SK-N-SH (cell line): ENCODE data around the gene DCXR. TPM values are rescaled to one million over a fixed set of nuclear protein-coding genes. Genes with fewer than 3 reads are reported as not detected.

Experiments used
- CTCF ChIA-PET: fragments of 300-600, 350-600 bp; formaldehyde crosslinking; extraction: SDS; loops from one replicate; lab custom pipeline; 2021; lab: Yijun Ruan, JAX
- POLR2A ChIA-PET: fragments of 350-600 bp; sonication (Branson Sonifier 250); formaldehyde crosslinking; extraction: SDS; loops from one replicate; lab custom pipeline; 2020; ENCODE audit warnings: antibody characterized with exemption, inconsistent platforms; lab: Yijun Ruan, JAX
- DNase-seq: peaks from one replicate; pipeline ENCODE4 v3.0.0; 2012
- H2AFZ ChIP-seq: fragments of 200-600 bp; sonication (generic); 2 replicates; pipeline ENCODE4 v1.8.1; 2016; ENCODE audit warnings: antibody characterized with exemption, mild to moderate bottlenecking, low read depth
- H3F3A ChIP-seq: fragments of 200-600 bp; sonication (generic); replicated peaks from 2 replicates; pipeline ENCODE3; 2016; ENCODE audit warnings: antibody characterized with exemption, mild to moderate bottlenecking; ENCODE audit not compliant: insufficient read depth
- H3K27ac ChIP-seq, 2 experiments: fragments of 200-500 bp in 1 of 2; fragments of 200-600 bp in 1 of 2; sonication (Bioruptor generic) in 1 of 2; sonication (generic), shearing (Covaris generic) in 1 of 2; 2 replicates each; pipeline versions ENCODE4 v1.5.1 to v1.6.1; 2014 to 2016; ENCODE audit warnings: low read depth in 2 of 2, inconsistent platforms in 1 of 2, low read length in 1 of 2, mild to moderate bottlenecking in 1 of 2, mixed read lengths in 1 of 2
- H3K27me3 ChIP-seq: fragments of 200-600 bp; sonication (generic), shearing (Covaris generic); 2 replicates; pipeline ENCODE4 v1.6.1; 2016; ENCODE audit warnings: mixed run types; ENCODE audit not compliant: insufficient read depth
- H3K36me3 ChIP-seq, 2 experiments: fragments of 200-500 bp in 1 of 2; fragments of 200-600 bp in 1 of 2; sonication (Bioruptor generic) in 1 of 2; sonication (generic) in 1 of 2; replicated peaks in 1 of 2; 2 replicates each; pipeline versions ENCODE3 to v1.5.1; 2014 to 2016; ENCODE audit warnings: low read length in 1 of 2, mild to moderate bottlenecking in 1 of 2; ENCODE audit not compliant: insufficient read depth in 2 of 2, control insufficient read depth in 1 of 2
- H3K4me1 ChIP-seq, 2 experiments: fragments of 200-500 bp in 1 of 2; fragments of 200-600 bp in 1 of 2; sonication (Bioruptor generic) in 1 of 2; sonication (generic), shearing (Covaris generic) in 1 of 2; 2 replicates each; pipeline versions ENCODE4 v1.5.1 to v1.6.1; 2014 to 2016; ENCODE audit warnings: low read depth in 1 of 2, low read length in 1 of 2, mixed run types in 1 of 2; ENCODE audit not compliant: insufficient read depth in 2 of 2, control insufficient read depth in 1 of 2
- H3K4me2 ChIP-seq: fragments of 200-600 bp; sonication (generic), shearing (Covaris generic); 2 replicates; pipeline ENCODE4 v1.6.1; 2017; ENCODE audit warnings: mixed run types
- H3K4me3 ChIP-seq, 2 experiments: fragments of 200-500 bp in 1 of 2; fragments of 200-600 bp in 1 of 2; sonication (Bioruptor generic) in 1 of 2; sonication (generic), shearing (Covaris generic) in 1 of 2; 2 replicates each; pipeline versions ENCODE4 v1.5.1 to v1.8.1; 2014 to 2016; ENCODE audit warnings: low read depth in 2 of 2, inconsistent platforms in 1 of 2, low read length in 1 of 2, mild to moderate bottlenecking in 1 of 2, mixed read lengths in 1 of 2, moderate library complexity in 1 of 2
- H3K79me2 ChIP-seq: fragments of 200-600 bp; sonication (generic); 2 replicates; pipeline ENCODE4 v1.8.1; 2017; ENCODE audit warnings: mild to moderate bottlenecking; ENCODE audit not compliant: insufficient read depth
- H3K9ac ChIP-seq: fragments of 200-600 bp; sonication (generic); 2 replicates; pipeline ENCODE4 v1.6.1; 2017; ENCODE audit warnings: mixed run types
- H3K9me2 ChIP-seq: fragments of 200-600 bp; sonication (generic); 2 replicates; pipeline ENCODE4 v1.6.1; 2017; ENCODE audit warnings: mixed run types
- H3K9me3 ChIP-seq: fragments of 200-600 bp; sonication (generic); 2 replicates; pipeline ENCODE4 v1.6.1; 2017; ENCODE audit warnings: mixed run types, mild to moderate bottlenecking, moderate library complexity
- H4K20me1 ChIP-seq: fragments of 200-600 bp; sonication (generic); 2 replicates; pipeline ENCODE4 v1.6.1; 2017; ENCODE audit warnings: mild to moderate bottlenecking, mixed run types; ENCODE audit not compliant: insufficient read depth
- CHD2 ChIP-seq: fragments of 150-350 bp; IDR thresholded peaks from 2 replicates; pipeline ENCODE4 v1.6.1; 2018; ENCODE audit warnings: low read length; ENCODE audit not compliant: partially characterized antibody
- NRF1 ChIP-seq: IDR thresholded peaks from 2 replicates; pipeline ENCODE4 v1.6.1; 2012; ENCODE audit warnings: low read depth, mild to moderate bottlenecking, low read length
- PBX3 ChIP-seq: IDR thresholded peaks from 2 replicates; pipeline ENCODE4; 2012
- POLR2AphosphoS5 ChIP-seq: IDR thresholded peaks from 2 replicates; pipeline ENCODE4 v1.6.1; 2012; ENCODE audit warnings: low read depth, low read length
- YY1 ChIP-seq: IDR thresholded peaks from 2 replicates; pipeline ENCODE4 v1.4.0; 2012; ENCODE audit warnings: low read depth, mild to moderate bottlenecking
- WGBS: methylation state at CpG from one replicate; pipeline ENCODE4 v1.1.6; 2017; ENCODE audit warnings: low lambda C conversion rate; 5-methylcytosine and 5-hydroxymethylcytosine counted together
- polyA plus RNA-seq, 3 experiments: library from polyadenylated mRNA; depleted of rRNA; stranded (reverse); fragments of >200 nt; gene quantifications; 2 replicates each; pipeline ENCODE4 v1.2.3, GENCODE V29; 2012

DCXR gene
- polyA plus RNA-seq, 1 of the 3 experiments (the other 2 are of a cell fraction) = 190 TPM

GRCh38 chr17:82060614-82061013 is 23.1 kb upstream of the DCXR start:
- Histone ChIP-seq H3K9me2 (no peaks in the 10 kb centered on the region), H3K79me2 (peaks cover 17% of the 10 kb centered on the region; the same call in 1 of the 2 replicates), H3F3A (peaks cover 38% of the 10 kb centered on the region), H3K27me3 (no peaks in the 10 kb centered on the region), H3K4me3 (no peak overlapping the region), H4K20me1 (no peaks in the 10 kb centered on the region), H3K9ac (no peak overlapping the region), H3K9me3 (no peaks in the 10 kb centered on the region), H3K36me3 (peaks cover 28 to 85% of the 10 kb centered on the region in 2 experiments), H3K27ac (no peak overlapping the region), H3K4me1 (peaks cover 6 to 21% of the 10 kb centered on the region in 2 experiments; a peak in 2 of 4 replicates), H3K4me2 (no peak overlapping the region), H2AFZ (no peak overlapping the region)
- WGBS = 95% methylated on average over 10 of the region's 14 CpGs
- TF ChIP-seq POLR2AphosphoS5 (peak; percentile 3; the same call in 1 of the 2 replicates), CHD2 (no peak)
- ChIA-PET CTCF (interaction anchor here (2.0 to 8.0 kb wide), 4 partner anchors 23 to 101 kb away, joined by 5 to 47 read pairs (median 8); partner anchors contain the start of genes DCXR and RAC3), POLR2A (interaction anchor here (1.0 to 2.2 kb wide), 5 partner anchors 10 to 31 kb away, joined by 3 to 7 read pairs (median 4); partner anchors contain the start of gene DCXR)
- DNase-seq = no peak

- Histone ChIP-seq H3K79me2 (peaks cover 17% of the 10 kb centered on the region; the same call in 1 of the 2 replicates), H3K27ac (no peak overlapping the region; a peak in 1 of 4 replicates), H3K9ac (no peak overlapping the region), H3K4me3 (no peak overlapping the region), H3K9me2 (no peaks in the 10 kb centered on the region), H3K27me3 (no peaks in the 10 kb centered on the region), H3K4me2 (no peak overlapping the region), H2AFZ (no peak overlapping the region), H3K9me3 (no peaks in the 10 kb centered on the region), H3K4me1 (peaks cover 6 to 20% of the 10 kb centered on the region in 2 experiments; a peak in 2 of 4 replicates), H4K20me1 (no peaks in the 10 kb centered on the region), H3F3A (peaks cover 38% of the 10 kb centered on the region), H3K36me3 (peaks cover 28 to 91% of the 10 kb centered on the region in 2 experiments)
- TF ChIP-seq PBX3 (0 out of 2 replicates have a peak, but pooled peaks have one; percentile 3), NRF1 (no peak), POLR2AphosphoS5 (peak; percentile 41)
- ChIA-PET POLR2A (interaction anchor here (1.0 to 2.2 kb wide), 5 partner anchors 9 to 30 kb away, joined by 3 to 7 read pairs (median 4); partner anchors contain the start of gene DCXR), CTCF (interaction anchor here (2.0 to 8.0 kb wide), 5 partner anchors 22 to 100 kb away, joined by 5 to 47 read pairs (median 8); partner anchors contain the start of genes DCXR and RAC3)
- WGBS = 96% methylated on average over 13 of the region's 16 CpGs
- DNase-seq = no peak
Measured at GRCh38 chr17:82060001-82060380, 22.5 kb upstream of the DCXR start.

GRCh38 chr17:82059272-82060000 is 21.9 kb upstream of the DCXR start:
- no peaks in the 10 kb centered on the region for H3K9me2 ChIP-seq
- no peak overlapping the region for H3K4me3 ChIP-seq
- peaks cover 17% of the 10 kb centered on the region; the same call in 1 of the 2 replicates for H3K79me2 ChIP-seq
- WGBS = 92% methylated on average over 11 of the region's 19 CpGs
- TF ChIP-seq YY1 = no peak
- peak; percentile 27; the same call in 1 of the 2 replicates for TF ChIP-seq PBX3
- H3F3A ChIP-seq = peaks cover 38% of the 10 kb centered on the region
- peak overlapping the region in 1 of 2 experiments; percentile 39; a peak in 1 of 4 replicates for H3K27ac ChIP-seq
- no peak overlapping the region for H3K4me2 ChIP-seq
- H3K4me1 ChIP-seq = peaks cover 2 to 14% of the 10 kb centered on the region in 2 experiments; a peak in 1 of 4 replicates
- ChIA-PET POLR2A (interaction anchor here (0.6 to 2.2 kb wide), 10 partner anchors 11 to 205 kb away, joined by 3 to 7 read pairs (median 4); partner anchors contain the start of genes DCXR and RAC3), CTCF (interaction anchor here (1.2 to 8.0 kb wide), 6 partner anchors 22 to 99 kb away, joined by 4 to 47 read pairs (median 8); partner anchors contain the start of genes DCXR and RAC3)
- DNase-seq = no peak
- H3K9me3 ChIP-seq = no peaks in the 10 kb centered on the region
- H3K36me3 ChIP-seq = peaks cover 33 to 96% of the 10 kb centered on the region in 2 experiments
- no peak overlapping the region for H2AFZ ChIP-seq
- no peaks in the 10 kb centered on the region for H3K27me3 ChIP-seq
- H3K9ac ChIP-seq = no peak overlapping the region
- no peaks in the 10 kb centered on the region for H4K20me1 ChIP-seq
